IMR-90 (cell line): ENCODE results near the gene MCRIP2. TPM values are rescaled to one million over a fixed set of nuclear protein-coding genes. Genes with fewer than 3 reads are reported as not detected.
A peak's percentile ranks its signal among the peaks of the same experiment; 100 is the strongest.

Experiments
- ATAC-seq: fragments of 200-7000 bp; cut with Tn5 transposase; 2 replicates; pipeline ENCODE4 v1.9.1; 2020; ENCODE audit warnings: low read depth, mild to moderate bottlenecking, moderate library complexity
- BruUV-seq: library from RNA; stranded (reverse); fragments of 400-500 nt; replicated peaks from 2 replicates; lab custom pipeline; 2021; lab: Mats Ljungman, UMichigan
- CTCF ChIA-PET: fragments of 300-600 bp; formaldehyde crosslinking; extraction: SDS; loops from one replicate; lab custom pipeline; 2021; ENCODE audit warnings: antibody characterized with exemption; lab: Yijun Ruan, JAX
- POLR2A ChIA-PET: fragments of 300-600 bp; sonication (Branson Sonifier 250); formaldehyde crosslinking; loops from one replicate; lab custom pipeline; 2022; ENCODE audit warnings: antibody characterized with exemption; ENCODE audit not compliant: unreplicated experiment; lab: Charles Lee
- DNase-seq: peaks from one replicate; pipeline ENCODE4 v3.0.0; 2013
- H2AFZ ChIP-seq: replicated peaks from 2 replicates; pipeline ENCODE3; 2013; ENCODE audit warnings: low read length, mild to moderate bottlenecking; ENCODE audit not compliant: poor library complexity
- H2AK5ac ChIP-seq: 2 replicates; pipeline ENCODE4 v1.6.1; 2013; ENCODE audit warnings: low read depth, low read length, inconsistent platforms
- H2AK9ac ChIP-seq: replicated peaks from 2 replicates; pipeline ENCODE3; 2013; ENCODE audit warnings: mild to moderate bottlenecking, low read depth, low read length, moderate library complexity; ENCODE audit not compliant: poor library complexity
- H2BK120ac ChIP-seq: 2 replicates; pipeline ENCODE4 v1.6.1; 2013; ENCODE audit warnings: low read depth, low read length, inconsistent platforms
- H2BK15ac ChIP-seq: 3 replicates; pipeline ENCODE4 v1.6.1; 2013; ENCODE audit warnings: low read depth, low read length, inconsistent platforms
- H2BK20ac ChIP-seq: 2 replicates; pipeline ENCODE4 v1.6.1; 2013; ENCODE audit warnings: low read depth, mild to moderate bottlenecking, inconsistent platforms, low read length, moderate library complexity
- H2BK5ac ChIP-seq: 2 replicates; pipeline ENCODE4 v1.6.1; 2013; ENCODE audit warnings: mild to moderate bottlenecking, low read depth, low read length, inconsistent platforms; ENCODE audit not compliant: poor library complexity, severe bottlenecking
- H3K14ac ChIP-seq: replicated peaks from 2 replicates; pipeline ENCODE4 v1.6.1; 2013; ENCODE audit warnings: low read depth, low read length, inconsistent platforms
- H3K18ac ChIP-seq: 2 replicates; pipeline ENCODE4 v1.6.1; 2013; ENCODE audit warnings: low read depth, low read length, control low read depth
- H3K23ac ChIP-seq: 2 replicates; pipeline ENCODE4 v1.6.1; 2013; ENCODE audit warnings: low read depth, low read length, inconsistent platforms
- H3K27ac ChIP-seq: 2 replicates; pipeline ENCODE4 v1.5.1; 2013; ENCODE audit warnings: mild to moderate bottlenecking, control low read depth, low read length; ENCODE audit not compliant: insufficient read depth
- H3K27me3 ChIP-seq: 2 replicates; pipeline ENCODE4 v1.6.1; 2013; ENCODE audit warnings: low read length; ENCODE audit not compliant: control insufficient read depth, insufficient read depth
- H3K36me3 ChIP-seq: 2 replicates; pipeline ENCODE4 v1.6.1; 2013; ENCODE audit warnings: low read length, mixed read lengths; ENCODE audit not compliant: control insufficient read depth, insufficient read depth
- H3K4ac ChIP-seq: 2 replicates; pipeline ENCODE4 v1.6.1; 2013; ENCODE audit warnings: low read depth, low read length, inconsistent platforms
- H3K4me1 ChIP-seq: 2 replicates; pipeline ENCODE4 v1.6.1; 2013; ENCODE audit warnings: low read length, mixed read lengths; ENCODE audit not compliant: control insufficient read depth, insufficient read depth
- H3K4me2 ChIP-seq: 2 replicates; pipeline ENCODE4 v1.6.1; 2013; ENCODE audit warnings: low read depth, mild to moderate bottlenecking, control low read depth, low read length, moderate library complexity
- H3K4me3 ChIP-seq: 2 replicates; pipeline ENCODE4 v1.5.1; 2013; ENCODE audit warnings: low read depth, mild to moderate bottlenecking, control low read depth, low read length, moderate library complexity; ENCODE audit not compliant: insufficient read depth
- H3K56ac ChIP-seq: 2 replicates; pipeline ENCODE4 v1.6.1; 2013; ENCODE audit warnings: low read length, inconsistent platforms; ENCODE audit not compliant: insufficient read depth; ENCODE audit errors: extremely low read depth
- H3K79me1 ChIP-seq, 2 experiments: 2 replicates each; pipeline ENCODE4 v1.6.1; 2013; ENCODE audit warnings: low read length in 2 of 2, inconsistent platforms in 1 of 2, low read depth in 1 of 2
- H3K9ac ChIP-seq: 2 replicates; pipeline ENCODE4 v1.6.1; 2013; ENCODE audit warnings: low read depth, low read length, control low read depth
- H3K9me1 ChIP-seq: 2 replicates; pipeline ENCODE4 v1.6.1; 2013; ENCODE audit warnings: low read length, inconsistent platforms; ENCODE audit not compliant: insufficient read depth
- H3K9me3 ChIP-seq: 2 replicates; pipeline ENCODE4 v1.6.1; 2013; ENCODE audit warnings: low read length; ENCODE audit not compliant: control insufficient read depth, insufficient read depth
- H4K20me1 ChIP-seq: 2 replicates; pipeline ENCODE4 v1.6.1; 2013; ENCODE audit warnings: low read length, inconsistent platforms; ENCODE audit not compliant: insufficient read depth
- H4K5ac ChIP-seq: 2 replicates; pipeline ENCODE4 v1.6.1; 2013; ENCODE audit warnings: mild to moderate bottlenecking, low read depth, low read length, control low read depth
- H4K8ac ChIP-seq, 2 experiments: 2 replicates each; pipeline ENCODE4 v1.6.1; 2013; ENCODE audit warnings: low read depth in 2 of 2, low read length in 2 of 2, control low read depth in 1 of 2, inconsistent platforms in 1 of 2
- H4K91ac ChIP-seq: 2 replicates; pipeline ENCODE4 v1.6.1; 2013; ENCODE audit warnings: low read depth, low read length, inconsistent platforms; ENCODE audit not compliant: insufficient read depth
- BHLHE40 ChIP-seq: fragments of 150-350 bp; IDR thresholded peaks from 2 replicates; pipeline ENCODE4 v1.6.1; 2016; ENCODE audit warnings: mild to moderate bottlenecking, low read depth, low read length
- CEBPB ChIP-seq: IDR thresholded peaks from 2 replicates; pipeline ENCODE4 v1.6.1; 2012; ENCODE audit warnings: low read depth, low read length, improper control_type of control experiment
- CHD1 ChIP-seq: IDR thresholded peaks from 2 replicates; pipeline ENCODE4 v1.6.1; 2012; ENCODE audit warnings: low read depth, low read length, improper control_type of control experiment
- FOS ChIP-seq: fragments of 150-350 bp; IDR thresholded peaks from 2 replicates; pipeline ENCODE4 v1.6.1; 2016; ENCODE audit warnings: low read depth, low read length
- MAFK ChIP-seq: IDR thresholded peaks from 2 replicates; pipeline ENCODE4 v1.6.1; 2012; ENCODE audit warnings: low read depth, low read length, improper control_type of control experiment
- MAZ ChIP-seq: IDR thresholded peaks from 2 replicates; pipeline ENCODE4 v1.6.1; 2012; ENCODE audit warnings: low read depth, mild to moderate bottlenecking, low read length, improper control_type of control experiment, moderate library complexity, borderline replicate concordance
- MXI1 ChIP-seq: IDR thresholded peaks from 2 replicates; pipeline ENCODE4 v1.6.1; 2012; ENCODE audit warnings: low read depth, mild to moderate bottlenecking, low read length, moderate library complexity, borderline replicate concordance
- NFE2L2 ChIP-seq: fragments of 150-350 bp; IDR thresholded peaks from 2 replicates; pipeline ENCODE4 v1.6.1; 2016; ENCODE audit warnings: low read depth, mild to moderate bottlenecking, low read length
- POLR2A ChIP-seq: IDR thresholded peaks from 2 replicates; pipeline ENCODE4 v1.6.1; 2012; ENCODE audit warnings: mild to moderate bottlenecking, low read depth, low read length
- RAD21 ChIP-seq: IDR thresholded peaks from 2 replicates; pipeline ENCODE4 v1.6.1; 2012; ENCODE audit warnings: low read length, improper control_type of control experiment
- RCOR1 ChIP-seq: IDR thresholded peaks from 2 replicates; pipeline ENCODE4 v1.6.1; 2012; ENCODE audit warnings: mild to moderate bottlenecking, low read length, improper control_type of control experiment; ENCODE audit not compliant: insufficient replicate concordance
- RFX5 ChIP-seq: IDR thresholded peaks from 2 replicates; pipeline ENCODE4 v1.8.0; 2012; ENCODE audit warnings: low read depth, mild to moderate bottlenecking, low read length, moderate library complexity
- SMC3 ChIP-seq: fragments of 150-350 bp; IDR thresholded peaks from 2 replicates; pipeline ENCODE4 v1.6.1; 2016; ENCODE audit warnings: low read depth, mild to moderate bottlenecking, antibody characterized with exemption, low read length, moderate library complexity
- WGBS, 2 experiments: methylation state at CpG; one replicate each; pipeline versions ENCODE4 v1.1.5 to v1.1.7; 2013; ENCODE audit warnings: missing lambda C conversion rate in 2 of 2; ENCODE audit not compliant: insufficient read length in 1 of 2; ENCODE audit errors: extremely low coverage in 2 of 2; 5-methylcytosine and 5-hydroxymethylcytosine counted together
- dilution Hi-C: fragments of 300-500 bp; cut with HindIII; formaldehyde crosslinking; loops from one replicate; pipeline ENCODE4 v1.14.3; 2018; ENCODE audit warnings: low sequenced_read_pairs; ENCODE audit not compliant: unreplicated experiment
- in situ Hi-C: fragments of 300-500 bp; cut with MboI; formaldehyde crosslinking; loops from 3 replicates; pipeline ENCODE4 v1.14.3; 2019; ENCODE audit warnings: low sequenced_read_pairs, inconsistent platforms, mixed read lengths
- intact Hi-C: fragments of 100-400 bp; cut with micrococcal nuclease; formaldehyde crosslinking; loops from 2 replicates; pipeline ENCODE4 v1.10.0; 2022
- polyA plus RNA-seq, 3 experiments: library from polyadenylated mRNA; depleted of rRNA; stranded (reverse); fragments of >200 nt; gene quantifications; 2 replicates each; pipeline ENCODE4 v1.2.3, GENCODE V29; 2012; ENCODE audit warnings: low replicate concordance in 1 of 3
- total RNA-seq: library from RNA; depleted of rRNA; stranded (reverse); fragments of >200 nt; gene quantifications from 2 replicates; pipeline ENCODE4 v1.2.3, GENCODE V29; 2012
- TF ChIP-seq, protein P1 (sequence below): fragments of 150-350 bp; IDR thresholded peaks from 2 replicates; pipeline ENCODE4 v1.6.1; 2017; ENCODE audit warnings: mild to moderate bottlenecking, antibody characterized with exemption, low read length, low read depth
- TF ChIP-seq, protein P2 (sequence below): fragments of 150-350 bp; IDR thresholded peaks from 2 replicates; pipeline ENCODE4 v1.6.1; 2016; ENCODE audit warnings: low read depth, mild to moderate bottlenecking, low read length, moderate library complexity, borderline replicate concordance

Gene MCRIP2
- total and polyA plus RNA-seq, 2 of the 4 experiments (the other 2 are of a cell fraction), result 6.3 to 19.6 TPM

DNA sequence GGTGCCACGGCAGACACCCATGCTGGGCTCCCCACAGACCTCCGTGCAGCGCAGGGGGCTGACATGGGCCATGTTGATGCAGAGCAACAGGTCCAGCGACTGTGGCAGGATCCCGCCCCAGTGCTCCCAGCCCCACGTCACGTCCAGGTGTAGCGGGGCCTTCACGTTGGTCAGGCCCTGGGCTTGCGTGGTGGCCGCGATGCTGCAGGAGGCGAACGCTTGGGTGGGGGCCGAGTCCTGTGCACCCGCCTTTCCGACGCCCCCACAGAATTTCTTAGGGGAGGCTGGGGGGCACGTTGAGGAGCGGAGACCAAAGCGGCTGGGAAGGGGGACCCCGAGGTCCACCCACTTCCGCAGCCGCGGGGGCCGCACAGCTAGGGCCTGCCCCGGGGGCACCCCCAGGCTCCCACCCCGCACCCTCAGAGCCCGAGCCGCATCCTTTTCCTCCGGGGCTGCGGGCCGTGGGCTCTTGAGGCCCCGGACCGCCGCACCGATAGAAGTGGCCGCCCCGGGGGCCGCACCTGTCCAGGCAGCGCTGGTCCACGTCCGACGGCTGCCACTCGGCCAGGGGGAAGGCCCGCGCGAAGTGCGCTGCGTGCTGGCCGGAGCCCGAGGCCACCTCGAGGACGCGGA, 5.9 kb upstream of the MCRIP2 start:
- Histone ChIP-seq H3K9me3 (no peaks in the 10 kb centered on the region), H3K4me3 (peak overlapping the region; percentile 97), H3K9ac (peak overlapping the region; percentile 74), H3K36me3 (peaks cover 12% of the 10 kb centered on the region; the same call in 1 of the 2 replicates), H3K79me1 (peaks cover 0 to 22% of the 10 kb centered on the region in 2 experiments; a peak in 2 of 4 replicates), H3K4me1 (peaks cover 17% of the 10 kb centered on the region), H3K27me3 (no peaks in the 10 kb centered on the region), H2BK120ac (peak overlapping the region; percentile 37; the same call in 1 of the 2 replicates), H2BK5ac (peak overlapping the region; percentile 77), H4K91ac (peak overlapping the region; percentile 66; the same call in 1 of the 2 replicates), H3K4ac (peak overlapping the region; percentile 77), H2AK9ac (peak overlapping the region; percentile 91), H4K20me1 (peaks cover 4% of the 10 kb centered on the region), H3K23ac (no peak overlapping the region), H2AFZ (peak overlapping the region; percentile 100), H4K8ac (peak overlapping the region in 1 of 2 experiments; percentile 84; a peak in 2 of 4 replicates), H2BK20ac (no peak overlapping the region), H3K14ac (peak overlapping the region; percentile 89), H2AK5ac (peak overlapping the region; percentile 98), H3K18ac (no peak overlapping the region), H3K4me2 (peak overlapping the region; percentile 98), H3K27ac (peak overlapping the region; percentile 71), H2BK15ac (no peak overlapping the region), H3K56ac (peak overlapping the region; percentile 46), H3K9me1 (peaks cover 8% of the 10 kb centered on the region; the same call in 1 of the 2 replicates), H4K5ac (peak overlapping the region; percentile 58; the same call in 1 of the 2 replicates)
- intact Hi-C loops (loop anchor here (1.0 to 5.0 kb wide), 3 partner anchors 8 to 108 kb away; partner anchors contain the start of gene CAPN15), dilution Hi-C loops (no loop called here), in situ Hi-C loops (no loop called here)
- TF ChIP-seq SMC3 (no peak), BHLHE40 (no peak), NFE2L2 (no peak), MAFK (no peak), RCOR1 (no peak), CEBPB (no peak), MXI1 (no peak), POLR2A (no peak), CHD1 (no peak), RFX5 (no peak), RAD21 (no peak), MAZ (no peak), FOS (no peak)
- TF ChIP-seq, protein P1, sequence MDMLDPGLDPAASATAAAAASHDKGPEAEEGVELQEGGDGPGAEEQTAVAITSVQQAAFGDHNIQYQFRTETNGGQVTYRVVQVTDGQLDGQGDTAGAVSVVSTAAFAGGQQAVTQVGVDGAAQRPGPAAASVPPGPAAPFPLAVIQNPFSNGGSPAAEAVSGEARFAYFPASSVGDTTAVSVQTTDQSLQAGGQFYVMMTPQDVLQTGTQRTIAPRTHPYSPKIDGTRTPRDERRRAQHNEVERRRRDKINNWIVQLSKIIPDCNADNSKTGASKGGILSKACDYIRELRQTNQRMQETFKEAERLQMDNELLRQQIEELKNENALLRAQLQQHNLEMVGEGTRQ, result no peak
- TF ChIP-seq, protein P2, sequence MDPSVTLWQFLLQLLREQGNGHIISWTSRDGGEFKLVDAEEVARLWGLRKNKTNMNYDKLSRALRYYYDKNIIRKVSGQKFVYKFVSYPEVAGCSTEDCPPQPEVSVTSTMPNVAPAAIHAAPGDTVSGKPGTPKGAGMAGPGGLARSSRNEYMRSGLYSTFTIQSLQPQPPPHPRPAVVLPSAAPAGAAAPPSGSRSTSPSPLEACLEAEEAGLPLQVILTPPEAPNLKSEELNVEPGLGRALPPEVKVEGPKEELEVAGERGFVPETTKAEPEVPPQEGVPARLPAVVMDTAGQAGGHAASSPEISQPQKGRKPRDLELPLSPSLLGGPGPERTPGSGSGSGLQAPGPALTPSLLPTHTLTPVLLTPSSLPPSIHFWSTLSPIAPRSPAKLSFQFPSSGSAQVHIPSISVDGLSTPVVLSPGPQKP, result no peak
- CTCF ChIA-PET, result interaction anchor here (0.6 kb wide), 1 partner anchor 184 kb away, joined by 3 read pairs; no protein-coding TSS in a partner anchor
- 8% methylated on average over 39 of the region's 55 CpGs; no CpG with 5 or more reads in 1 of the 2 experiments for WGBS, 2 experiments
- POLR2A ChIA-PET, result no interaction called here
- BruUV-seq, result no TSS peak
- DNase-seq (no peak), ATAC-seq (no peak)
